Activated CD8-positive, alpha-beta memory T cell treated with anti-CD3 and anti-CD28 coated beads for 36 hours (primary cell): ENCODE results near the gene LIPM. TPM values are rescaled to one million over a fixed set of nuclear protein-coding genes. Genes with fewer than 3 reads are reported as not detected.

ENCODE experiments used
- CTCF ChIA-PET: fragments of 350-600 bp; sonication (Branson Sonifier 250); formaldehyde crosslinking; loops from one replicate; lab custom pipeline; 2021; ENCODE audit warnings: antibody characterized with exemption; lab: Charles Lee
- POLR2A ChIA-PET: fragments of 350-600 bp; sonication (Branson Sonifier 250); formaldehyde crosslinking; loops from one replicate; lab custom pipeline; 2021; ENCODE audit warnings: antibody characterized with exemption; lab: Charles Lee
- total RNA-seq, 2 experiments: library from RNA; stranded (reverse); gene quantifications; one replicate each; pipeline ENCODE4 v1.2.3, GENCODE V29; 2021

Gene LIPM
- total RNA-seq, 2 experiments from 2014 or later, result not detected

DNA sequence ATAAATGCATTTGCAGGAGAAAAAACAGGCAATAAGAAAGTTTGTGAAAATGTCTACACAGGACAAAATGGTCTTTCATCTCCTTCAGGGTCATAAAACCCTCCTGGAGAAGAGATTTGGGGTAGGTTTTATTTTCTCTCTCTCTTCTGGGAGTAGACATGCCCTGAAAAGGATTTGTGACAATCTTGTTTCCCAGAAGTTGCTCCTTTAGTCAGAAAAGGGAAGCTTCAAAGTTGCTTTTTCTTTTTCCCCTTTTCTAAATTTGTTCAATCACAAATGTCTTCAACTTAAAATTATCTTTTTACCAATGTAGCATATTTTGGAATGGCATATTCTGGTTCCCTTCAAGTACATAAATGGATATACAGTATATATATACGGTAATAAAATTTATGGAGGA lies 58.5 kb downstream of the LIPM start:
- POLR2A ChIA-PET, result no interaction called here

DNA sequence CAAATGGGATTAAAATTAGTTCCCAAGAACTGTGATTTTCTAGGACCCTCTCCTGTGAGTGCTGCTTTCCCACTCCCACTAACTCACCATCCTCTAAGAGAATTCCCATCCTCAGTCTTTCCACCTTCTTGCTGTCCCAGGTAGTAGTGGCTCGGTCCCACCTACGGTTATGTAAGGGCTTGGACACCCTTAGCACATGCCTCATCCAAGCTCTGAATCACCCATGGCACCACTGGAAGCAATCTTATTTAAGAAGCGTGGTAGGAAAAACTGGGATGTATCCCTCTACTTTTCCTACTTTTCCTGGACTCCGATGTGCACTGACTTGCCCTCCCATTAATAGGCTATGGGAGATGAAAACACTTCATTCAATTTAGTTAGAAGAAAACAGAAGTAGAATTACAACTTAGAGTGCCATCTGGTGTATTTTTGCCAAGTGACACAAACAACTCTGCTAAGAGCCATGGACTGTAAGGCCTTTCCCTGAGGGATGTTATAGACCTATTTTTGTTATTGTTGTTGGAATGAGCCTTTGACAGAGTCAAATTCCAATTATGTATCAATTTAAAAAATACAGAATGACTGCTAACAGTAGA lies 62.8 kb downstream of the LIPM start:
- ChIA-PET CTCF (interaction anchor here (1.0 kb wide), 1 partner anchor 30 kb away, joined by 3 read pairs; no protein-coding TSS in a partner anchor), POLR2A (no interaction called here)

More for the DNA sequence above, 58.5 kb downstream of the LIPM start:
- CTCF ChIA-PET, result interaction anchor here (0.9 kb wide), 1 partner anchor 72 kb away, joined by 3 read pairs; no protein-coding TSS in a partner anchor

DNA sequence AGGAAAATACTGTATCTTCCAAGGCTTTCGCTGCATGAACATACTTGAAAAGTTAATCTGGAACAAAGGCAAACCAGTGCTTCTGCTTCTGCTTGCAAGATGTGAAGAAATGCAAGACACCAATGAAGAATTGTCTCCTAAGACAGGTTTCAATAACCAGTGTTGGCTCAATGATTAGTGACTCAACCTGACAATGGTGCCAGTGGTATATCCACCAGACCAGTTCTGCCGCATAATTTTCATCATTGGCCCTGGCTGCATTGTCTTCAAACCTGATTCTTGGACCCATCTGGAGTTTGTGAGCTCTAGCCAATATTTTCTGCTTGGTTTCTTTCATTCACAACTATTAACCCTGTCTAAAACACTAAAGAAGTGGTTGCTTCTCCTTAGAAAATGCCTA lies 63.9 kb downstream of the LIPM start:
- POLR2A ChIA-PET, result no interaction called here
- CTCF ChIA-PET, result no interaction called here

DNA sequence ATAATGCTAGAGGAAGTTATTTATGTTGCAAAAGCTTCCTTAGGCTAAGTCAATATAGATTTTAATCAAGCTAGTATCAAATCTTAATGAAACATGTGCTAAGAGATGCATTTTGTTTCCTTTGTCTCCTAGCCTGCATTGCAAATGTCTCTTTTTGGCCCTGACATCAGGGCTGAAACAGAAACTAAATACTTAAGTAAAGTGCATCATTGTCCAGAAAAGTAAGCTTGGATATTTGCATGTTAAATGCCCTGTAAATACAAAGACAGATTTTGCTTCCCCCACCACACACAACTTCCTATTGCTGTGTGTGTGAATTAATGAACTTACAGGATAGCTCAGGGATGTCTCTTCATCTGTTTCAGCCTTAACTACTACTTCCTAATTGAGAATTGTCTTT lies 67.6 kb downstream of the LIPM start:
- ChIA-PET CTCF (no interaction called here), POLR2A (no interaction called here)

Other genes starting within 250 kb of the LIPM start
- 1 to 10 TPM; 4.3 to 6.2 TPM for gene RNLS, start 219.4 kb upstream of the LIPM start, total RNA-seq
- gene LIPJ, start 216.0 kb upstream of the LIPM start, total RNA-seq, result not detected
- gene LIPF, start 138.3 kb upstream of the LIPM start, total RNA-seq, result not detected
- not detected for gene LIPK, start 96.5 kb upstream of the LIPM start, total RNA-seq
- gene LIPN, start 42.7 kb upstream of the LIPM start, total RNA-seq, result not detected
- gene ANKRD22, start 49.1 kb downstream of the LIPM start, total RNA-seq, result under 1 TPM; 0.15 to 0.17 TPM
- 10 to 100 TPM; 24.5 to 26.9 TPM for gene STAMBPL1, start 77.5 kb downstream of the LIPM start, total RNA-seq
- 10 to 100 TPM; 20.5 to 20.7 TPM for gene ACTA2, start 150.0 kb downstream of the LIPM start, total RNA-seq
- 10 to 100 TPM; 49.4 to 51.1 TPM for gene FAS, start 188.1 kb downstream of the LIPM start, total RNA-seq